Hepatocyte (in vitro differentiated cells): ENCODE results near the gene USP48.

Experiments used
- EZH2 ChIP-seq: fragments of 200-600 bp; sonication (generic); IDR thresholded peaks from 2 replicates; pipeline ENCODE4 v1.6.1; 2016; ENCODE audit warnings: antibody characterized with exemption, mild to moderate bottlenecking, borderline replicate concordance
- TF ChIP-seq, protein P1 (sequence below): fragments of 200-600 bp; sonication (generic); IDR thresholded peaks from 2 replicates; pipeline ENCODE4 v1.5.1; 2016; ENCODE audit warnings: antibody characterized with exemption, mild to moderate bottlenecking; ENCODE audit not compliant: poor library complexity

DNA sequence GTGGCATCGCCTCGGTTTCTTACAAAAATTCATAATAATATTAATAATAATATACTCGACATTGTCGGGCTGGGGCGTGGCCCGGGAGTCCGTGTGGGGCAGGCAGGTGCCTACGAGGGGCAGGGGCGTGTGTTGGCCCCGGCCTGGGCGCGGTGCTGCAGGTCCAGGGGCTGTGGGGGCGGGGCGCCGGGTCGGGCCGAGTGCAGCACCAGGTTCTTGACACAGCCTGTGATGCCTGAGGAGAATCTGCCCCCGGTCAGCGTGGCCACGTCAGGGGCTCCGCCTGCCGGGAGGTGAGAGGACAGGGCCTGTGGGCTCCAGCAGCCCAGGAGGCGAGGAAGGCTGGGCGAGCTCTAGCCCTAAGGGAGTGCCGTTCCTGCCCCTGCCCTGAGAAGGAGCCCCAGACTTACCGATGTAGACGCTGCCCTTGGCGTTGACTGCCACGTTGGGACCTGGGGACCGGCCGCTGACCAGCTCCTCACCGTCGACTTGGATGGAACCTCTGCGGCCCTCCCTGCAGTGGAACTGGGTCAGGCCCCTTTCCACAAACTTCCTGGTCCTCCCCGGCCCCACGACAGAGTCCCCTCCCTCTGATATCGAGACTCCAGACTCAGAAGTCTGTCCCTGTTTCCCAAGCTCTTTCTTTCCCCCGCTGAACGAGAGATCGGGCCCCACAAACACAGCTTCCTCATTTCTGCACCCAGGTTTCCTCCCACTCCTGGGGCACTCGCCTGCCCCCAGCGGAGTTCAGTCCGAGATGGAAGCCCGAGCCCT is 40.4 kb upstream of the USP48 start:
- TF ChIP-seq, protein P1, sequence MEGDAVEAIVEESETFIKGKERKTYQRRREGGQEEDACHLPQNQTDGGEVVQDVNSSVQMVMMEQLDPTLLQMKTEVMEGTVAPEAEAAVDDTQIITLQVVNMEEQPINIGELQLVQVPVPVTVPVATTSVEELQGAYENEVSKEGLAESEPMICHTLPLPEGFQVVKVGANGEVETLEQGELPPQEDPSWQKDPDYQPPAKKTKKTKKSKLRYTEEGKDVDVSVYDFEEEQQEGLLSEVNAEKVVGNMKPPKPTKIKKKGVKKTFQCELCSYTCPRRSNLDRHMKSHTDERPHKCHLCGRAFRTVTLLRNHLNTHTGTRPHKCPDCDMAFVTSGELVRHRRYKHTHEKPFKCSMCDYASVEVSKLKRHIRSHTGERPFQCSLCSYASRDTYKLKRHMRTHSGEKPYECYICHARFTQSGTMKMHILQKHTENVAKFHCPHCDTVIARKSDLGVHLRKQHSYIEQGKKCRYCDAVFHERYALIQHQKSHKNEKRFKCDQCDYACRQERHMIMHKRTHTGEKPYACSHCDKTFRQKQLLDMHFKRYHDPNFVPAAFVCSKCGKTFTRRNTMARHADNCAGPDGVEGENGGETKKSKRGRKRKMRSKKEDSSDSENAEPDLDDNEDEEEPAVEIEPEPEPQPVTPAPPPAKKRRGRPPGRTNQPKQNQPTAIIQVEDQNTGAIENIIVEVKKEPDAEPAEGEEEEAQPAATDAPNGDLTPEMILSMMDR, result no peak
- no peak for TF ChIP-seq EZH2
